Kidney tubule cell (primary cell): ENCODE measurements around the gene CCDC192.

ENCODE experiments used
- DNase-seq: peaks from one replicate; pipeline ENCODE4 v3.0.0-alpha.2; 2018; ENCODE audit warnings: low spot score

CCDC192 gene

GRCh38 chr5:127922603-127923002 lies 219.4 kb downstream of the CCDC192 start:
- peak; percentile 61 for DNase-seq

GRCh38 chr5:127923804-127924570 lies 220.8 kb downstream of the CCDC192 start:
- peak; percentile 80 for DNase-seq

DNA sequence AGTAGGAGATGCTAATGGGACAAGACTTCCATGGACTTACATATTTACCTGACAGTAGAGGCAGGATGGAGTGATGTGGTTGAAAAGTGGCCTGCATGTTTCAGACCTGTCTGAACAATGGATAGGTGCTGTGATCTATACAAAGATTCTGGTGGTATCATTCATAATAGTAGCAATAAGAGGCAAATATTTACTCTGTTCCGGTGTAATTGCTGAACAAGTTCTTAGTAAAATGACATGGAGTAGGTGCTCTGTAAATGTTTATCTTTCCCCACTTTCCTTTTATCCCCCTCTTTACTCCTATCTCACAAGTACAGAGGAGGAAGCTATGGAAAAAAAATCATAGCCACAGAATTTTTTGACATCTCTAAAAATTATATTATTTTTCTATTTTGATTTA lies 221.4 kb downstream of the CCDC192 start:
- DNase-seq = no peak

GRCh38 chr5:127925916-127926315 lies 222.7 kb downstream of the CCDC192 start:
- peak; percentile 43 for DNase-seq

DNA sequence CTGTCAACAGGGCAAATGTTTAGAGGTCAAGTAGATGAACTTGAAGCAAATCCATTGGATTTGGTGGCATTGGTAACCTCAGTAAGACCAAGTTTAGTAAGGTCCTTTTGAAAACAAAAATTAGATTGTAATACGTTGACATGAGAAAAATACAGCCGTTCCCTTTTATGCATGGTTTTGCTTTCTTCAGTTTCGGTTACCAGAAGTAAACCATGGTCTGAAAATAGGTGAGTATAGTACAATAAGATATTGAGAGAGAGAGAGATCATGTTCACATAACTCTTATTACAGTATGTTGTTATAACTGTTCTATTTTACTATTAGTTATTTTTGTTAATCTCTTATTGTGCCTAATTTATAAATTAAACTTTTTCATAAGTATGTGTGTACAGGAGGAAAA lies 223.8 kb downstream of the CCDC192 start:
- DNase-seq = no peak

DNA sequence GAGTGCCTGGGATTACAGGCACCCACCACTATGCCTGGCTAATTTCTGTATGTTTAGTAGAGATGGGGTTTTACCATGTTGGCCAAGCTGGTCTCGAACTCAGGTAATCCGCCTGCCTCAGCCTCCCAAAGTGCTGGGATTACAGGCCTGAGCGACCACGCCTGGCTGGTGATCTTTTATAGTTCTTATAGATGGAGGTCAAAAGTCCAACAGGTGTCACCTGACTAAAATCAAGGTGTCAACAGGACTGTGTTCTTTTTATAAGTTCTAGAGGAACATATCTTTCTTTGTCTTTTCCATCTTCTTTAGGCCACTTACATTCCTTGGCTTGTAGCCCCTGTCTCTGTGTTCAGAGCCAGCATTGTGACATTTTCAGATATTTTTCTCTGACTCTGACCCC lies 224.9 kb downstream of the CCDC192 start:
- DNase-seq = no peak

GRCh38 chr5:127930311-127930710 lies 227.1 kb downstream of the CCDC192 start:
- peak; percentile 95 for DNase-seq

DNA sequence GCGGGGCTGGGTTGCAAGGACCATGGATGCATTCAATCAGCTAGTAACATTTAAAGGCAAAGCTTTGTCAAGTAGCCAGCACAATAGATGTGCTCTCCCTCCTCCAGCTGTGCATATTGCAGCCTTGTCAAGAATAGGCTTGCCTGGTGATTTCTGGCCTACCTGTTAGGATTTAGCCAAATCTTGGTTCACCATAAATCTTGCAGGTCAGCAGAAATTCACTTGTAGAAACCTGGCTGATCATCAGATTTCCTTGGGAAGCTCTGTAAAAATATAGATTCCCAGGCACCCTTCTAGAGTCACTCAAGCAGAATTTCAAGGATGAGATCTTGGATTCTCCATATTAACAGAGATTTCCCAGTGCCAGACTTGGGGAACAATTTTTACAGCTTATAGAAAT lies 228.2 kb downstream of the CCDC192 start:
- no peak for DNase-seq

GRCh38 chr5:127933348-127933747 lies 230.2 kb downstream of the CCDC192 start:
- DNase-seq = peak; percentile 39

- peak; percentile 99 for DNase-seq
These were observed 231.6 kb downstream of the CCDC192 start for GRCh38 chr5:127934791-127935256.

- peak; percentile 19 for DNase-seq
These were observed 232.2 kb downstream of the CCDC192 start for GRCh38 chr5:127935398-127935797.

DNA sequence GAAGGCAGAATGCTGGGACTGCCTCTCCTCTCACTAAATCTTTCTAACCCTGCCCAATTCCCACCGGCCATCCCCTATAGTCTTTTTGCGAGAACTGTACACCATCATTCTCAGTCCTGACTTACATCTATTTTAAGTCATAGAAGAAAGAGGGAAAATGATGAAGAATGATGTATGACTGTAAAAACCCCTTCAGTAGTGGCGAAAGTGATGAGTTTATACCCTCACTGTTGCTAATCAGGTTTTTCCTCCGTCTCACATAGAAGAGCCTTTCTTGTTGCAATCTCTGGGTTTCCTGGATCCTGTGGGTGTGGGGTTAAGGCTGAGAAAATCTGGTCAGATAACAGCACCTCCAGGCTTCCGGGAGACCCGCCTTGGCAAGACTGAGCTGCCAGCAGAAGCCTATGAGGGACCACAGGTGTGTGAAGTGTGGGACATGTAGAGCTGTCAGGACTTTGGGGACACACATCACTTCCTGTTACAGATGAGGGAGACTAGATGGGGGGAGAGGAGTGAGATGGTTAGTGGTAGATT lies 233.3 kb downstream of the CCDC192 start:
- DNase-seq = no peak

- peak; percentile 34 for DNase-seq
These were observed 235.6 kb downstream of the CCDC192 start for GRCh38 chr5:127938746-127939145.

DNA sequence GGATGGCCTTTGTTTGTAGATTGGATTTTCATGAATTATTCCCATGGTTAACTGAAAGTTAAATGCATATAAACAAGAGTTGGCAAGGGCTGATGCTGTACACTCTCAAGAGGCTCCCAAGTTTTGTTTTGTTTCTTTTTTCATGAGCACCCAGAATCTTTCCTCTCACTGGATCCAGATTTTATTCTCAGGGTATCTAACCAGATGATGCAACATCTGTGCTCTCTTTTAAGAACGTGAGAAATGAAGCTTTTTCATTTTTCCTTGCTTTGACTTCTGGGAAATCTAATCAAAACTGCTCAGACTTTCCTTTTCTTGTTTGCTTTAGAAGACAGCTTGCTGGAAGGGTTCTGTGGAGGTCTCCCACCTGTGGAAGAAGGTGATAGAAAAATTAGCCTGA lies 237.7 kb downstream of the CCDC192 start:
- DNase-seq = no peak

GRCh38 chr5:127941646-127942045 lies 238.5 kb downstream of the CCDC192 start:
- no peak for DNase-seq

GRCh38 chr5:127942246-127943060 lies 239.3 kb downstream of the CCDC192 start:
- DNase-seq = peak; percentile 50

DNA sequence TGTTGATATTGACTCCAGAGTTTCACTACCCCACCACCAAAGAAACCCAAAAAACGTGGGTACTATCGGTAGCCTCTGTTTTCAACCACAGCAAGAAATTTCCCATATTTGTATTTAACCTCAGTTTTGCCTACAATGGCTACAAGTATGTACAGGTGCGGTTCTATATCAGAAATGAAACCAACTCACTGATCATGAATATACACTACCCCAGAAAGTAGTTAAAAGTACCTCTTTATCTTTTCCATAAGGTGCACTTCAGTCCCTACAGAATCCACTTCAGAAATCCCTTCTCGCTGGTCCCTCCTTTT lies 239.8 kb downstream of the CCDC192 start:
- no peak for DNase-seq

DNA sequence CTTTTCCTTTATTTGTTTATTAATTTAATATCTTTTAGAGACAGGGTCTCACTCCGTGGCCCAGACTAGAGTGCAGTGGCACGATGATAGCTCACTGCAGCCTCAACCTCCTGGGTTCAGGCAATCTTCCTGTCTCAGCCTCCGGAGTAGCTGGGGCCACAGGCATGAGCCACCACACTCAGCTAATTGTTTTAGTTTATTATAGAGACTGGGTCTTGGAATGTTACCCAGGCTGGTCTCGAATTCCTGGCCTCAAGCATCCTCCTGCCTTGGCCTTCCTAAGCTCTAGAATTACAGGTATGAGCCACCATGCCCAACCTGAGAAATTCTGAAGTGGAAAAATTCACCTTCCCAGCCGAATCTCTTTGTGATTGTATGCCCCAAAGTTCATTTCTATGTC lies 240.9 kb downstream of the CCDC192 start:
- DNase-seq = no peak

- no peak for DNase-seq
These were observed 244.8 kb downstream of the CCDC192 start for GRCh38 chr5:127947941-127948340.

GRCh38 chr5:127950707-127951391 lies 247.7 kb downstream of the CCDC192 start:
- DNase-seq = no peak

- DNase-seq = no peak
These were observed 248.6 kb downstream of the CCDC192 start for GRCh38 chr5:127951791-127952190.

GRCh38 chr5:127957183-127957582 lies 254.0 kb downstream of the CCDC192 start:
- DNase-seq = peak; percentile 69
